Body of pancreas (tissue), 4 donors: ENCODE measurements around the gene C4orf36.

Experiments
- CTCF ChIP-seq, 7 experiments: fragments of 450-650 bp in 4 of 7; fragments of 200-600 bp in 3 of 7; sonication (generic) in 3 of 7; IDR thresholded peaks; one replicate each; pipeline ENCODE4 v1.5.1; 2016 to 2019; ENCODE audit warnings: antibody characterized with exemption in 7 of 7
- POLR2A ChIP-seq, 3 donors: fragments of 450-650 bp; IDR thresholded peaks; one replicate each; pipeline ENCODE4 v1.6.1; 2016; ENCODE audit warnings: antibody characterized with exemption in 3 of 3, mild to moderate bottlenecking in 2 of 3

DNA sequence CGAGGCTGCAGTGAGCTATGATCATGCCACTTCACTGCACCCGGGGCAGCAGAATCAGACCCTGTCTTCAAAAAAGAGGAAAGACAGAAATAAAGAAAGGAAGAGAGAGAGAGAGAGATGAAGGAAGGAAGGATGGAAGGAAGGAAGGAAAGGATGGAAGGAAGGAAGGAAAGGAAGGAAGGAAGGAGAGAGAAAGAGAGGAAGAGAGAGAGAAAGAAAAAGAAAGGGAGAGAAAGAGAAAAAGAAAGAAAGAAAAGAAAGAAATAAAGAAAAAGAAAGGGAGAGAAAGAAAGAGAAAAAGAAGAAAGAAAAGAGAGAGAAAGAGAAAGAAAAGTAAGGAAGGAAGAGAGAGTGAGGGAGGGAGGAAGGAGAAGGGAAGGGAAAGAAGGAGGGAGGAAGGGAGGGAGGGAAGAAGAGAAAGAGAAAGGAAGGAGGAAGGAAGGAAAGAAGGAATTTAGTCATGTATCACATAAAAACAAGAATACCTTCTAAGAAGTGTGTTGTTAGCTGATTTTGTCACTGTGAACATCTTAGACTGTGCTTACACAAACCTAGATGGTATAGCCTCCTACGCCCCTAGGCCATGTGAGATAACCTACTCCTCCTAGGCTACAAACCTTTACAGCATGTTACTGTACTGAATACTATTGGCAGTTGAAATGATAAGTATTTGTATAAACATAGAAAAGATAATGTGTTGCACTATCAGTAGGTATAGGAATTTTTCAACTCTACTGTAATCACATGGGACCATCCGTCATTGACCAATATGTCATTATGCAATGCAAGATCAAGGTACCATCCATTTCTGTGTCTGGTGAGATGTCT is 25.2 kb upstream of the C4orf36 start:
- no peak for TF ChIP-seq CTCF (IDR thresholded peaks at IDR 0.05)
- no peak for TF ChIP-seq POLR2A (IDR thresholded peaks at IDR 0.05)
